Measurements from ENCODE around the gene TMEM164.

DNA sequence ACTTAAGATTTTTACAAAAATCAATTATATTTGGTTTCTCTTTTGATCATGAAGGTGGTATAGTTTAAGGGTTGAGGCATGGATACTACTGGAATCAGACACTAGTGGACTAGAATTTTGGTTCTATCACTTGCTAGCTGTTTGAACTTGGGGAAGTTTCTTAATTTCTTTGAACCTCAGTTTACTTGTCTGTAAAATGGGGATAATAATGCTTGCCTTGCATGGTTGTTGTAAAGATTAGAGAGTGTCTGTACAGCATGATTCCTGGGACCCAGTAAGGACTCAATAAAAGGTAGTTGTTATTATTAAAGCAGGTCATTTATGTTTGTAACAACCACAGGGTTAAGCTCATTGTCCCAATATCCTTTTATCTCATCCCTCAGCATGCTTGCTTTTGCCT lies 36.0 kb downstream of the TMEM164 start:
- TF ChIP-seq, protein P1, sequence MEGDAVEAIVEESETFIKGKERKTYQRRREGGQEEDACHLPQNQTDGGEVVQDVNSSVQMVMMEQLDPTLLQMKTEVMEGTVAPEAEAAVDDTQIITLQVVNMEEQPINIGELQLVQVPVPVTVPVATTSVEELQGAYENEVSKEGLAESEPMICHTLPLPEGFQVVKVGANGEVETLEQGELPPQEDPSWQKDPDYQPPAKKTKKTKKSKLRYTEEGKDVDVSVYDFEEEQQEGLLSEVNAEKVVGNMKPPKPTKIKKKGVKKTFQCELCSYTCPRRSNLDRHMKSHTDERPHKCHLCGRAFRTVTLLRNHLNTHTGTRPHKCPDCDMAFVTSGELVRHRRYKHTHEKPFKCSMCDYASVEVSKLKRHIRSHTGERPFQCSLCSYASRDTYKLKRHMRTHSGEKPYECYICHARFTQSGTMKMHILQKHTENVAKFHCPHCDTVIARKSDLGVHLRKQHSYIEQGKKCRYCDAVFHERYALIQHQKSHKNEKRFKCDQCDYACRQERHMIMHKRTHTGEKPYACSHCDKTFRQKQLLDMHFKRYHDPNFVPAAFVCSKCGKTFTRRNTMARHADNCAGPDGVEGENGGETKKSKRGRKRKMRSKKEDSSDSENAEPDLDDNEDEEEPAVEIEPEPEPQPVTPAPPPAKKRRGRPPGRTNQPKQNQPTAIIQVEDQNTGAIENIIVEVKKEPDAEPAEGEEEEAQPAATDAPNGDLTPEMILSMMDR (IDR thresholded peaks at IDR 0.05): no peak
- no peak for TF ChIP-seq POLR2A (IDR thresholded peaks at IDR 0.05)

All from heart left ventricle (tissue), 13 donors.